Neural cell (in vitro differentiated cells): Measurements from ENCODE around the gene RELA. TPM values are rescaled to one million over a fixed set of nuclear protein-coding genes. Genes with fewer than 3 reads are reported as not detected.
A peak's percentile ranks its signal among the peaks of the same experiment; 100 is the strongest.

Experiments used
- H2AFZ ChIP-seq: fragments of 200-600, 300-800 bp; sonication (generic), shearing (Covaris generic); 2 replicates; pipeline ENCODE4 v1.6.0; 2014; ENCODE audit warnings: low read depth, mild to moderate bottlenecking, antibody characterized with exemption, low read length, moderate library complexity
- H3F3A ChIP-seq: fragments of 200-600 bp; shearing (Covaris generic); 2 replicates; pipeline ENCODE4 v1.6.1; 2016; ENCODE audit warnings: mild to moderate bottlenecking, moderate library complexity, mixed read lengths, antibody characterized with exemption, low read length; ENCODE audit not compliant: insufficient read depth, poor library complexity, severe bottlenecking
- H3K27ac ChIP-seq: fragments of 200-600, 300-800 bp; sonication (generic), shearing (Covaris generic); 2 replicates; pipeline ENCODE4 v1.5.1; 2014; ENCODE audit warnings: mild to moderate bottlenecking, low read length, moderate library complexity
- H3K27me3 ChIP-seq: fragments of 300-800, 200-600 bp; sonication (generic), shearing (Covaris generic); 2 replicates; pipeline ENCODE4 v1.6.0; 2014; ENCODE audit warnings: mild to moderate bottlenecking, low read depth, low read length, moderate library complexity; ENCODE audit not compliant: insufficient read depth
- H3K36me3 ChIP-seq: fragments of 300-800, 200-600 bp; sonication (generic), shearing (Covaris generic); 2 replicates; pipeline ENCODE4 v1.5.1; 2014; ENCODE audit warnings: mild to moderate bottlenecking, antibody characterized with exemption, low read length, moderate library complexity; ENCODE audit not compliant: insufficient read depth
- H3K4me2 ChIP-seq: fragments of 300-800, 200-600 bp; sonication (generic), shearing (Covaris generic); 2 replicates; pipeline ENCODE4 v1.6.0; 2014; ENCODE audit warnings: mild to moderate bottlenecking, low read length
- H3K4me3 ChIP-seq: fragments of 300-800, 200-600 bp; sonication (generic), shearing (Covaris generic); 2 replicates; pipeline ENCODE4 v1.5.1; 2014; ENCODE audit warnings: mild to moderate bottlenecking, low read length, moderate library complexity
- H3K79me2 ChIP-seq: fragments of 200-600 bp; shearing (Covaris generic); replicated peaks from 2 replicates; pipeline ENCODE4 v1.6.0; 2014; ENCODE audit warnings: mild to moderate bottlenecking, low read length, moderate library complexity; ENCODE audit not compliant: insufficient read depth
- H3K9ac ChIP-seq: fragments of 300-800, 200-600 bp; sonication (generic), shearing (Covaris generic); 2 replicates; pipeline ENCODE4 v1.6.1; 2016; ENCODE audit warnings: mild to moderate bottlenecking, low read length, mixed read lengths
- H3K9me2 ChIP-seq: fragments of 200-600 bp; shearing (Covaris generic); 2 replicates; pipeline ENCODE4 v1.6.1; 2016; ENCODE audit warnings: mild to moderate bottlenecking, low read length, mixed read lengths; ENCODE audit not compliant: insufficient read depth
- H3K9me3 ChIP-seq: fragments of 200-600, 300-800 bp; sonication (generic), shearing (Covaris generic); 2 replicates; pipeline ENCODE4 v1.6.1; 2016; ENCODE audit warnings: mild to moderate bottlenecking, mixed run types, low read length, moderate library complexity, mixed read lengths
- H4K20me1 ChIP-seq: fragments of 200-600 bp; shearing (Covaris generic); 2 replicates; pipeline ENCODE4 v1.6.1; 2016; ENCODE audit warnings: mild to moderate bottlenecking, mixed run types; ENCODE audit not compliant: insufficient read depth
- CTCF ChIP-seq: fragments of 450-650 bp; IDR thresholded peaks from 2 replicates; pipeline ENCODE4 v1.5.1; 2014; ENCODE audit warnings: antibody characterized with exemption, mild to moderate bottlenecking, moderate library complexity; ENCODE audit not compliant: poor library complexity, severe bottlenecking
- EP300 ChIP-seq: fragments of 450-650 bp; conservative IDR thresholded peaks from 2 replicates; pipeline ENCODE4 v1.6.1; 2014; ENCODE audit warnings: antibody characterized with exemption, mild to moderate bottlenecking, moderate library complexity; ENCODE audit not compliant: poor library complexity, severe bottlenecking
- EZH2 ChIP-seq: fragments of 200-600, 300-800 bp; shearing (Covaris generic), sonication (generic); IDR thresholded peaks from 2 replicates; pipeline ENCODE4 v1.6.1; 2014; ENCODE audit warnings: antibody characterized with exemption, low read length, borderline replicate concordance, mild to moderate bottlenecking; ENCODE audit not compliant: insufficient read depth, poor library complexity, severe bottlenecking
- MXI1 ChIP-seq: fragments of 450-650 bp; conservative IDR thresholded peaks from 2 replicates; pipeline ENCODE4 v1.6.1; 2014; ENCODE audit warnings: antibody characterized with exemption, mild to moderate bottlenecking; ENCODE audit not compliant: poor library complexity, severe bottlenecking
- POLR2AphosphoS5 ChIP-seq: IDR thresholded peaks from 2 replicates; pipeline ENCODE4 v1.6.1; 2012
- RAD21 ChIP-seq: fragments of 450-650 bp; conservative IDR thresholded peaks from 2 replicates; pipeline ENCODE4 v1.6.1; 2014; ENCODE audit warnings: antibody characterized with exemption, mild to moderate bottlenecking, moderate library complexity
- REST ChIP-seq: IDR thresholded peaks from 2 replicates; pipeline ENCODE4 v1.6.1; 2012; ENCODE audit warnings: borderline replicate concordance
- SMC3 ChIP-seq: fragments of 450-650 bp; conservative IDR thresholded peaks from 2 replicates; pipeline ENCODE4 v1.6.1; 2014; ENCODE audit warnings: antibody characterized with exemption, mild to moderate bottlenecking, moderate library complexity; ENCODE audit not compliant: poor library complexity
- TAF1 ChIP-seq: IDR thresholded peaks from 2 replicates; pipeline ENCODE4 v1.6.1; 2012; ENCODE audit warnings: low read depth
- polyA plus RNA-seq: library from polyadenylated mRNA; depleted of rRNA; stranded (reverse); fragments of >200 nt; gene quantifications from 2 replicates; pipeline ENCODE4 v1.2.3, GENCODE V29; 2014

Gene RELA
- polyA plus RNA-seq, 1 donor from 2014 or later = 19.3 TPM

GRCh38 chr11:65637794-65638419, 24.8 kb downstream of the RELA start, which contains the start of gene SIPA1:
Gene SIPA1, plus strand, starts transcription at chr11:65638101. Its CDS starts 2,821 bp downstream, at chr11:65640922.
- no peaks in the 10 kb centered on the region for H3K27me3 ChIP-seq
- no peaks in the 10 kb centered on the region for H3K9me3 ChIP-seq
- no peak within 1 kb of the TSS for H3K27ac ChIP-seq
- H4K20me1 ChIP-seq = no peaks in the 10 kb centered on the region
- peaks cover 4% of the 10 kb centered on the region for H3K36me3 ChIP-seq
- no peak for TF ChIP-seq EP300
- TF ChIP-seq CTCF = peak; percentile 55
- TF ChIP-seq RAD21 = peak; percentile 26
- TF ChIP-seq REST = no peak
- TF ChIP-seq POLR2AphosphoS5 = no peak
- TF ChIP-seq SMC3 = peak; percentile 44
- no peak for TF ChIP-seq TAF1
- H3K79me2 ChIP-seq = no peaks in the 10 kb centered on the region
- H3K4me2 ChIP-seq = no peak within 1 kb of the TSS
- H3K4me3 ChIP-seq = peak within 1 kb of the TSS; percentile 60
- H2AFZ ChIP-seq = no peak within 1 kb of the TSS
- no peaks in the 10 kb centered on the region for H3K9me2 ChIP-seq
- peak within 1 kb of the TSS; percentile 18 for H3K9ac ChIP-seq
- H3F3A ChIP-seq = no peaks in the 10 kb centered on the region

GRCh38 chr11:65637032-65637557, 25.6 kb downstream of the RELA start:
- Histone ChIP-seq H3K27me3 (no peaks in the 10 kb centered on the region), H2AFZ (no peak overlapping the region), H3K27ac (no peak overlapping the region), H3K9me2 (no peaks in the 10 kb centered on the region), H3K9me3 (no peaks in the 10 kb centered on the region), H3K9ac (no peak overlapping the region), H3K36me3 (peaks cover 4% of the 10 kb centered on the region), H3F3A (no peaks in the 10 kb centered on the region), H3K79me2 (no peaks in the 10 kb centered on the region), H4K20me1 (no peaks in the 10 kb centered on the region), H3K4me3 (peak overlapping the region; percentile 60), H3K4me2 (no peak overlapping the region)
- TF ChIP-seq TAF1 (no peak), RAD21 (no peak), MXI1 (no peak), REST (no peak), EP300 (no peak), CTCF (no peak), SMC3 (no peak), EZH2 (no peak), POLR2AphosphoS5 (no peak)
